Caco-2 (cell line): ENCODE data around the gene ATP8B1. TPM values are rescaled to one million over a fixed set of nuclear protein-coding genes. Genes with fewer than 3 reads are reported as not detected.

ENCODE experiments used
- BruUV-seq: library from RNA; stranded (reverse); fragments of 400-500 nt; replicated peaks from 2 replicates; lab custom pipeline; 2021; lab: Mats Ljungman, UMichigan
- CTCF ChIA-PET: fragments of 300-600 bp; sonication (Branson Sonifier 250); formaldehyde crosslinking; loops from one replicate; lab custom pipeline; 2022; ENCODE audit warnings: antibody characterized with exemption; lab: Charles Lee
- POLR2A ChIA-PET: fragments of 300-600 bp; sonication (Branson Sonifier 250); formaldehyde crosslinking; loops from one replicate; lab custom pipeline; 2022; ENCODE audit warnings: antibody characterized with exemption; lab: Charles Lee
- DNase-seq, 2 experiments: peaks; one replicate each; pipeline versions ENCODE4 v3.0.0 to v3.0.0-alpha.2; 2020 to 2022
- H3K27me3 ChIP-seq: replicated peaks from 2 replicates; pipeline ENCODE4 v1.6.0; 2011; ENCODE audit warnings: low read length; ENCODE audit not compliant: control insufficient read depth, insufficient read depth
- H3K36me3 ChIP-seq: 2 replicates; pipeline ENCODE4 v1.5.1; 2011; ENCODE audit warnings: low read length; ENCODE audit not compliant: control insufficient read depth, insufficient read depth
- H3K4me1 ChIP-seq: fragments of 250-450 bp; sonication (Bioruptor Pico); 2 replicates; pipeline ENCODE4 v1.5.1; 2020; ENCODE audit warnings: mild to moderate bottlenecking
- H3K4me3 ChIP-seq: 2 replicates; pipeline ENCODE4 v1.5.1; 2011; ENCODE audit warnings: low read depth, mild to moderate bottlenecking, control low read depth, low read length
- H3K9me3 ChIP-seq: fragments of 250-450 bp; sonication (Bioruptor Pico); 2 replicates; pipeline ENCODE4 v1.5.1; 2020; ENCODE audit warnings: mild to moderate bottlenecking, moderate library complexity
- H3K27ac Mint-ChIP-seq: one replicate; pipeline ENCODE4 v1.8.0; 2022; ENCODE audit warnings: mixed read lengths; ENCODE audit not compliant: unreplicated experiment
- H3K27me3 Mint-ChIP-seq: one replicate; pipeline ENCODE4 v1.8.0; 2022; ENCODE audit warnings: mixed read lengths; ENCODE audit not compliant: insufficient read depth, unreplicated experiment
- H3K36me3 Mint-ChIP-seq: one replicate; pipeline ENCODE4 v1.8.0; 2022; ENCODE audit warnings: mild to moderate bottlenecking, mixed read lengths; ENCODE audit not compliant: insufficient read depth, unreplicated experiment
- H3K4me1 Mint-ChIP-seq: one replicate; pipeline ENCODE4 v1.8.0; 2022; ENCODE audit warnings: low read depth, mixed read lengths; ENCODE audit not compliant: unreplicated experiment
- H3K4me3 Mint-ChIP-seq: one replicate; pipeline ENCODE4 v1.8.0; 2022; ENCODE audit warnings: mild to moderate bottlenecking, moderate library complexity, mixed read lengths; ENCODE audit not compliant: unreplicated experiment
- H3K9me3 Mint-ChIP-seq: one replicate; pipeline ENCODE4 v1.8.0; 2022; ENCODE audit warnings: mixed read lengths; ENCODE audit not compliant: unreplicated experiment
- CTCF ChIP-seq, 2 experiments: fragments of 200-600 bp in 1 of 2; IDR thresholded peaks; 1 replicate in 1 of 2; 2 replicates in 1 of 2; pipeline versions ENCODE4 v1.5.1 to v1.8.0; 2011 to 2022; ENCODE audit warnings: antibody characterized with exemption in 1 of 2, control low read depth in 1 of 2, inconsistent platforms in 1 of 2, low read depth in 1 of 2, low read length in 1 of 2, mild to moderate bottlenecking in 1 of 2, moderate library complexity in 1 of 2; ENCODE audit not compliant: insufficient read depth in 1 of 2, severe bottlenecking in 1 of 2, unreplicated experiment in 1 of 2
- intact Hi-C: fragments of 100-400 bp; cut with micrococcal nuclease; formaldehyde crosslinking; loops from one replicate; pipeline ENCODE4 v1.10.0; 2022; ENCODE audit not compliant: unreplicated experiment
- total RNA-seq: library from RNA; stranded (reverse); gene quantifications from 2 replicates; pipeline ENCODE4 v1.2.3, GENCODE V29; 2022

Gene ATP8B1
- total RNA-seq, 1 experiment from 2014 or later: 31.6 TPM

DNA sequence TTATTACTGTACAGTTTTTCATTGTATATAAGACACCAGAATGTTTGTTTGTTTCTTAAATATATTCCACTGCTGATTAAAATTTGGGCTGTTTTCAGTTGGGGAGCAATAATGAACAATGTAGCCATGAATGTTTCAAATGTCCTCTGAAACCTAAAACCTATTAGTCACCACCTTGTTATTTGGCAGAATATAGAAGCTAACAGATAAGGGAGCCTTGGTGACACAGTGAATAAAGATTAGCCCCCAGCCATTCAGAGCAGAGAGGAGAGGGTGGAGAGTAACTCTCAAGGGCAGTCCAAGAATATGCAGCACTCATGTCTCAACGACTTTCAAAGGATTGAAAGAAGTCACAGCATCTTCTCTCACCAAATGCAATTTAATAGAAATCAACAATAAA lies 43.1 kb upstream of the ATP8B1 start:
- POLR2A ChIA-PET: no interaction called here
- CTCF ChIA-PET: no interaction called here
- Histone ChIP-seq H3K27me3 (no peaks in the 10 kb centered on the region), H3K4me1 (peaks cover 18% of the 10 kb centered on the region), H3K36me3 (no peaks in the 10 kb centered on the region), H3K9me3 (no peaks in the 10 kb centered on the region), H3K4me3 (no peak overlapping the region)
- peak; percentile 40 to 51 for DNase-seq
- TF ChIP-seq CTCF (IDR thresholded peaks at IDR 0.05; ENCODE audit: insufficient read depth in 1 of 2, low read depth in 1 of 2, low read length in 1 of 2, severe bottlenecking in 1 of 2, unreplicated experiment in 1 of 2): no peak
- Mint-ChIP-seq H3K9me3 (no peaks in the 10 kb centered on the region), H3K4me3 (no peak overlapping the region), H3K4me1 (peaks cover 7% of the 10 kb centered on the region), H3K27ac (peak overlapping the region; percentile 84), H3K36me3 (no peaks in the 10 kb centered on the region), H3K27me3 (no peaks in the 10 kb centered on the region)
- intact Hi-C loops: no loop called here
- BruUV-seq: no TSS peak

DNA sequence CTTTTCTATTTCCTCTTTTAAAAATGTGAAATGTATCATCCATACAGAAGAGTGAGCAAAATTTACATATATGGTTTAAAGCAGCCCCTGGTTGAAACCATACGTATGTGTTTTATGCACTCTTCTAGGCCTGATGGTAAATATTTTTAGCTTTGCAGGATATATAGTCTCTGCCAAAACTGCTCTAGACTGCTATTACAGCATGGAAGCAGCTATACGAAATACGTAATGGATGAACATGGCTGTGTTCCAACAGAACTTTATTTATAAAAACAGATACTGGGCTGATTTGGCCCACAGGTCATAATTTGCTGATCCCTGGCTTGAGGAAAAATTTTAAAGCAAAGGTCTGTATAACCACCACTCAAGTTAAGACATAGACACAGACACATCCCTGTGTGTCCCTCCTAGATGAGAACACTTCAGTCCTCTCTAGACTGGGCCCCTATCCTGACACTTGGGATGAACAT lies 42.5 kb upstream of the ATP8B1 start:
- Mint-ChIP-seq H3K27ac (peak overlapping the region; percentile 84), H3K27me3 (no peaks in the 10 kb centered on the region), H3K4me1 (peaks cover 7% of the 10 kb centered on the region), H3K4me3 (no peak overlapping the region), H3K36me3 (no peaks in the 10 kb centered on the region), H3K9me3 (no peaks in the 10 kb centered on the region)
- no peak overlapping the region for H3K4me3 ChIP-seq
- CTCF ChIA-PET: no interaction called here
- H3K27me3 ChIP-seq: no peaks in the 10 kb centered on the region
- intact Hi-C loops: no loop called here
- POLR2A ChIA-PET: no interaction called here
- H3K4me1 ChIP-seq: peaks cover 18% of the 10 kb centered on the region
- no peaks in the 10 kb centered on the region for H3K36me3 ChIP-seq
- DNase-seq: no peak
- TF ChIP-seq CTCF (IDR thresholded peaks at IDR 0.05; ENCODE audit: insufficient read depth in 1 of 2, low read depth in 1 of 2, low read length in 1 of 2, severe bottlenecking in 1 of 2, unreplicated experiment in 1 of 2): no peak
- H3K9me3 ChIP-seq: no peaks in the 10 kb centered on the region
- no TSS peak for BruUV-seq

DNA sequence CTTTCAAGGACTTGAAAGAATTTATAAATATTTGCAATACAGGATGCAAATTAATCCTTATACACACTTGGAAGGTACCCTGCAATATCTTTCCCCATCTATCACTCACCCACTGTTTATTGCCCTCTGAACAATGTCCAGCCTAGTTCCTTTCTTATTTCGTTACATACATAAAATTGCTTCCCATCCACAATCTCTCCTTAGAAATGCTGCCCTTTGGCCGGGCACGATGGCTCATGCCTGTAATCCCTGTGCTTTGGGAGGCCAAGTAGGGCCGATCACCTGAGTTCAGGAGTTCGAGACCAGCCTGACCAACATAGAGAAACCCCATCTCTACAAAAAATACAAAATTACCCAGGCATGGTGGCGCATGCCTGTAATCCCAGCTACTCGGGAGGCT lies 41.2 kb upstream of the ATP8B1 start:
- no peaks in the 10 kb centered on the region for H3K27me3 Mint-ChIP-seq
- no peak overlapping the region for H3K27ac Mint-ChIP-seq
- intact Hi-C loops: no loop called here
- CTCF ChIA-PET: no interaction called here
- H3K4me3 Mint-ChIP-seq: no peak overlapping the region
- no peaks in the 10 kb centered on the region for H3K36me3 ChIP-seq
- peaks cover 7% of the 10 kb centered on the region for H3K4me1 Mint-ChIP-seq
- H3K36me3 Mint-ChIP-seq: no peaks in the 10 kb centered on the region
- peak in 1 of 2 experiments; percentile 35 for DNase-seq
- no peaks in the 10 kb centered on the region for H3K27me3 ChIP-seq
- peaks cover 18% of the 10 kb centered on the region for H3K4me1 ChIP-seq
- no peaks in the 10 kb centered on the region for H3K9me3 Mint-ChIP-seq
- POLR2A ChIA-PET: no interaction called here
- H3K4me3 ChIP-seq: no peak overlapping the region
- TF ChIP-seq CTCF (IDR thresholded peaks at IDR 0.05; ENCODE audit: insufficient read depth in 1 of 2, low read depth in 1 of 2, low read length in 1 of 2, severe bottlenecking in 1 of 2, unreplicated experiment in 1 of 2): no peak
- BruUV-seq: no TSS peak
- no peaks in the 10 kb centered on the region for H3K9me3 ChIP-seq
